ENCODE measurements around the gene CDH22.

The CDH22 gene

GRCh38 chr20:46324379-46324778 is 16.1 kb upstream of the CDH22 start:
- no peak for DNase-seq (ENCODE audit: low read depth in 2 of 2)

DNA sequence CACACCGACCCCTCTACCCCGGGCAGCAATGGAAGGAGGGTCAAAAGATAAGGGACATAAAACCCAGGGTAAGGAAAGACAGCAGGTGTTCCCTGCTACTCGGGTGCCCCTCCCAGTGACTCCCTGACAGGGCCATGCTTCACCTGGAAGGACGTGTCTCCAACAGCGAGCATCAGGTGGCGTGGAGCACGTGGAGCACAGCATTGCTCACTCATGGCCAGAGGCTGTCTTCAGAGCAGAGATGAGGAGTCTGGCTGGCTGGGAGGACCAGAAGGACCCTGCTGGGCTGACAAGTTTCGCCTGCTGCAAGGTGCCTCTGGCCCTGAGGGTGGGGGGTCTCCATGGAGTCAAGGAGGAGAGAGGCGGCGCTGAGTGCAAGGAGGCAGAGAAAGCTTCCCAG is 15.3 kb upstream of the CDH22 start:
- no peak for DNase-seq (ENCODE audit: low read depth in 2 of 2)

- no peak for DNase-seq (ENCODE audit: low read depth in 2 of 2)
These were observed 14.3 kb upstream of the CDH22 start for GRCh38 chr20:46322641-46323040.

DNA sequence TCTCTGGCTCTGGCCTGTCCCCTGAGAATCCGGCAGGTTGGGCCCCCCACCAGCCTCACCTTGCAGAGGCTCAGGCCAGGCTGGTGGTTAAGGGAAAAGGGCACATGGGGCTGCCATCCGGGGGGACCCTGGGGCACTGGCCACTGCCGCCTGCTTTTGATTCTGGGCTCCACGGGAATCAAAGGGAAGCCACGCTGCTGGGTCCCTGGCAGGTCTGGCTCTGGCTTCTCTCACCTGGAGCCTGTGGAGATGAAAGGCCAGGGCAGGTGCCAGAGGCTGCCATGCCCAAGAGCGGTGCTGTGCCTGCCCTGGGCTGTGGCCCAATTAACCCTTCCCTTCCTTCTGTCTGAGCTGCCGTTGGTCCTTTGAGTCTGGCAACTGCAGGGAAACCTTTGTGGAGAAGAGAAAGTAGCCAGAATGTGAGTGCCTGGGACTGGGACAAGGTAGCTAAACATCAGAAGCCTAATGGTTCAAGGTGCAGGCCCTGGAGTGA is 9.4 kb upstream of the CDH22 start:
- DNase-seq (ENCODE audit: low read depth in 2 of 2): no peak

GRCh38 chr20:46316984-46317684 is 8.8 kb upstream of the CDH22 start:
- no peak for DNase-seq (ENCODE audit: low read depth in 2 of 2)

DNA sequence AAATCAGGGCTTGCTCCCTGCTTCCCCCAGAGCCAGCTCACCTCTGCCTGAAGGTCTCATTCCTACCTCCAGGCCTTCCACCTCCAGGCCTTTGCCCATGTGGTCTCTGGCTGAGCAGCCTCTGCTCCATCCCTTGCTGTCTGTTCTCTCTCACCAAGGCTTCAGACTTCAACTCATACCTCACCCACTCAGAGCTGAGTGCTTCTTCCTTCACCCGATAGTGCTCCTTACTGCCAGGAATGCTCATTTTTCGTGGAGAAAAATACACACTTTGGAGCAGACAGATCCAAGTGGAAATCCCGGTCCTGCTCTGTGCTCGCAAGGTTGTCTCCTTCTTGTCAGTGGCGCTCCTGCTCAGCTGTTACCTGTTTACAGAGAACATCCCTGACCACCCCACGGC is 7.0 kb upstream of the CDH22 start:
- no peak for DNase-seq (ENCODE audit: low read depth in 2 of 2)

GRCh38 chr20:46312945-46313861 is 4.9 kb upstream of the CDH22 start:
- no peak for DNase-seq (ENCODE audit: low read depth in 2 of 2)

- DNase-seq (ENCODE audit: low read depth in 2 of 2): no peak
These were observed 4.0 kb upstream of the CDH22 start for GRCh38 chr20:46312075-46312944.

DNA sequence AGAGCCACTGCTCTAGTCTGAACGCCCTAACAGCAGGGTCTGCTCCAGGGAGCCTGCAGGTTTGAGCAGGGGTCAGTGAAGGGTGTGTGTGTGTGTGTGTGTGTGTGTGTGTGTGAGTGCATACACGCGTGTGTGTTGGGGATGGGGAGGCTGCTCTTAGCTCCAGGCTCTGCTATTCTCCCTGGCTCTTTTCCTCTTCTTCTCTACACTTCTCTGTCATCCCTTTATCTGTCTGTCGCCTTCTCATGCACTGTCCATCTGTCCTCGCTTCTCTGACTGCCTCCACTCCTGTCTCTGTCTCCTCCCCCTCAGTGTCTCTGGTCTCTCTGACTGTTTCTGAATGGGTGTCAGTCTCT is 3.4 kb upstream of the CDH22 start:
- DNase-seq (ENCODE audit: low read depth in 2 of 2): no peak

GRCh38 chr20:46311039-46311650 is 2.8 kb upstream of the CDH22 start:
- DNase-seq (ENCODE audit: low read depth in 2 of 2): no peak

DNA sequence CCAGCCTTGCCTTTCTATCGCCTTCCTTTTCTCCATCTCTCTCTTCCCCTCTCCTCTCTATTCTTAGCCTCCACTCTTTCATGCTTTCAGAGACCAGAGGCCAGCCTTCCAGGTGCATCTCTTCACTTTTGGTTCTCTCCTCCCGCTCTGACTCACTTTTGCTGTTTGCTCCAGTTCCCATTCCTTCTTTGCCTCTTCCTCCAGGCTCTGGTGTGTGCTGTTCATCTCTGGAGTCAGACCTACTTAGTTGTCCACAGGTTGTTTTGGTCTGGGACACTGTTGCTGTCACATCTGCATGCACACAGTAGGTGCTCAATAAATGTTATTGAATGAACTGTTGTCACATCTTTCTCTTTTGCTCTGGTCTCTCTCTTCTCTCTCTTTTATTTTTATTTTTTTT is 1.6 kb upstream of the CDH22 start:
- DNase-seq (ENCODE audit: low read depth in 2 of 2): no peak

DNA sequence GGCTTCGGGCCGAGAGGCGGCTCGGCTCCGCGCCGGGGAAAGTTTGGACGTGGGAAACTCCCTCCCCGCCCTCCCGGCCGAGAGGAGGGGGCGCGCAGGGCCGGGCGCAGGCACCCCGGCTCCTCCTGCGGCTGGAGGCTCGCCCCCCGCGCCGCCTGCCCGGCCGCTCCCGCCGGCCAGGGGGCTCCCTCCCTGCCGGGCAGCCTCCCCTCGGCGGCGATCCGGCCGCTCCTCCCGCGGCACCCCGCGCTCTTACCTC is 370 bp downstream of the CDH22 start:
- DNase-seq (ENCODE audit: low read depth in 2 of 2): no peak

DNA sequence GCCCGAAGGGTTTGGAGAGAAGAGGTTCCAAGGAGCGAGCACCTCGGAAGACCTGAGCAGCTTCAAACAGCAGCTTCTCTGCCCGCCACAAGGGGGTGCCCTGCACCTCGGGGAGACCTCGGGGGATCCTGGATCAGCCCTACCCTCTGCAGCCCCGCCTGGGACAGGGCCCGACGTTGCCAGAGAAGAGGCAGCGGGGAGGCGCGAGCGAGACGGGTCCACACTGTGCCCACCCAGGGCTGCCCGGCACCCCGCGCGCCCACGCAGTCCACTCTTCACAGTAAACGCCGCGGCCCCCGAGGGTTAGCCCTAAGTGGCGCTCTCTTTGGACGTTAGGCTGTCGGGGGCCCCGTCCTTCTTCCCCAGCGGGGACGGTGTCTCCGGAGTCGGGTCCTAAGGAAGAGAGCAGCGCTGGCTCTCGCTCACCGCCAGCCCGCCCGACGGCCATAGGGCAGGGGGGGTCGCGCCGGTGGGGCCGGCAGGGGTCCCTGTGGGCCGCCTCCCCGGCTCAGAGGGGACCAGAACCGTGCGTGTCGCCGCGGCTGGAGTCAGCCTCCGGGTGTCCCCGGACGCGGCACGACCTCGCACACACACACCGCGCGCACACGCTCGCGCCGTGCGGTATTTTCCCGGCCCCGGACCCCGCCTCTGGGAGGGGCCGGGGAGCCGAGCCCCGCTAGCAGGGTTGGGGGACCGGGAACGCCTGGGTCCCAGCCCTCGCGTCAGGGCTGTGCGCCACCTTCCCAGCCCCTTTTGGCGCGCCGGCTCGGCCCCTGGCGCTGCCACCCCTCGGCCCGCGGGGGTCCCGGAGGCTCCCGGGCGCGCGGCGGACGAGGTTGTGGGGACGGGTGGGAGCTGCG is 929 bp downstream of the CDH22 start:
- DNase-seq (ENCODE audit: low read depth in 2 of 2): no peak

- DNase-seq (ENCODE audit: low read depth in 2 of 2): no peak
These were observed 1.6 kb downstream of the CDH22 start for GRCh38 chr20:46306743-46307138.

GRCh38 chr20:46305973-46306360 is 2.3 kb downstream of the CDH22 start:
- no peak for DNase-seq (ENCODE audit: low read depth in 2 of 2)

DNA sequence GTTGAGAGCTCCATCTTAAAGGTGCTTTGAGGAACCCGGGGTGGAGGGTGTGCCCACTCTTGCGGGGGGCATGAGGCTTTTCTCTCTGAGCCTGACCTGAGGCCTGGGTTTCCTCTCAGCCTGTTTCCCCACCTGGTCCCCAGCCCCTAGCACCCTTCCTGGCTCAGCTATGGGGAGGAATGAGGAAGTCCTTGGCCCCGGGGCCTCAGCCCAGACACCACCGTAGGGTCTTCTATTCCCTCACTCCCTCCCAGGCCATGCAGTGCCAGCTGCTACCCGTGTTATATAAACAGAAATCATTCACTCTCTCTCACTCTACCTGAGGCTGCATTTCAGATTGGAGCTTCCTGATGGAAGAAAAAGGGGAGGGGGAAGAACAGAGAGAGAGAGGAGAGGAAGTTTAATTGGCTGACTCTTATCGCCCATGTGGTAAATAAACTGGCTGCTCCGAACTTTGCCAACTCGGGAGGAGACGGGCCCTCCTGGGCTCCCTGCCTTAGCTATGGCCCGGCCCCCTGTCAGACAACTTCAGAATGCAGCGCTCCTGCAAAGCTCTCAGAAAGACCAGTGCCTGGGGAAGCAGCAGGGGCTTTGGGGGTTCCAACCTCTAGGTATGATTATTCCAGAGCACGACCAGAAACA is 2.8 kb downstream of the CDH22 start:
- no peak for DNase-seq (ENCODE audit: low read depth in 2 of 2)

DNA sequence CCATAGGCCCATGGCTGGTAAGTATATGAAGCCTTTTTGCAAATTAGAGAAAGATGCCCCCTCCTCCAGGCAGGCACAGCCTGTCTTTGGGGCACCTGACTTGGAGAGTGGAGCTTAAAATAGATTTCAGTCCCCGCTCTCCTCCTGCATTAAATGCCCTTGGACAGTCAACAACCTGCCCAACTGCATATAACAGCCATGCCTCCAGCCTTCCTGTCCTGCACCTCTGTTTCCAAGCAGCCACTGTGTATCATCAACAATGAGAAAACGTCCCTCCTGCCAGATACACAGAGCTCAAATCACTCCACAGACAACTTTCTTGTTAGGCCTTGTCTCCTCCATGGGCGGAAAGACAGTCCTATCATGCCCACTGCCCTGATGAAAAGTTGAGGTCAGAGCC is 3.4 kb downstream of the CDH22 start:
- DNase-seq (ENCODE audit: low read depth in 2 of 2): no peak

- no peak for DNase-seq (ENCODE audit: low read depth in 2 of 2)
These were observed 3.9 kb downstream of the CDH22 start for GRCh38 chr20:46304361-46304760.

GRCh38 chr20:46303176-46303956 is 4.9 kb downstream of the CDH22 start:
- DNase-seq (ENCODE audit: low read depth in 2 of 2): no peak

GRCh38 chr20:46302106-46302505 is 6.2 kb downstream of the CDH22 start:
- no peak for DNase-seq (ENCODE audit: low read depth in 2 of 2)
